Measurements from ENCODE around the gene YIF1A. TPM values are rescaled to one million over a fixed set of nuclear protein-coding genes. Genes with fewer than 3 reads are reported as not detected.
A peak's percentile ranks its signal among the peaks of the same experiment; 100 is the strongest.

YIF1A gene
- total RNA-seq, 2 experiments from 2014 or later = 57.4 to 64.0 TPM

DNA sequence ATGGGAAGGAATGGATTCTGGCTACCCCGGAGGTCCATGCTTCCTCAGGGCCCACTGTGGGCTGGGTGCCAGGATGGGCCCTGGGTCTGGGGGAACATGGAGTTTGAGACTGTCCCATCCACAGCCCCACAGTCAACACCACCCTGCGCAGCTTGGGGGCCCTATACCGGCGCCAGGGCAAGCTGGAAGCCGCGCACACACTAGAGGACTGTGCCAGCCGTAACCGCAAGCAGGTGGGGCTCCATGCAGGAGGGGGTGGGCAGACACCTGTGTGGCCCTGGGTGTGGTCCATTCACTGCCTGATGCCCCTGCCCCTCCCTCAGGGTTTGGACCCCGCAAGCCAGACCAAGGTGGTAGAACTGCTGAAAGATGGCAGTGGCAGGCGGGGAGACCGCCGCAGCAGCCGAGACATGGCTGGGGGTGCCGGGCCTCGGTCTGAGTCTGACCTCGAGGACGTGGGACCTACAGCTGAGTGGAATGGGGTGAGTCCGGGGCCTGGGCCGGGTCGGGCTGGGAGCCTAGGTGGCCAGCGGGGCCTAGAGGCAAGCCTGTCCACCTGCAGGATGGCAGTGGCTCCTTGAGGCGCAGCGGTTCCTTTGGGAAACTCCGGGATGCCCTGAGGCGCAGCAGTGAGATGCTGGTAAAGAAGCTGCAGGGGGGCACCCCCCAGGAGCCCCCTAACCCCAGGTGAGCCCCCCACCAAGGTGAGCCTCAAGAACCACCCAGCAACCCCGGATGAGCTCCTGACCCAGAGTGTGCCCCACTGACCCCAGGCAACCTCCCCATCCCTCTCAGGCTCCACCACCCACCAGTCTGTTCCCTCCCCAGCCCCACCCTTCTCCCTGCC, 23.2 kb downstream of the YIF1A start:
- ATAC-seq (no peak), DNase-seq (no peak)
- intact Hi-C loops (cut with micrococcal nuclease) = no loop called here
- POLR2A ChIA-PET = interaction anchor here (0.7 to 1.1 kb wide), 4 partner anchors 7 to 22 kb away, joined by 3 to 4 read pairs (median 4); no protein-coding TSS in a partner anchor
- no peaks in the 10 kb centered on the region for H3K27me3 Mint-ChIP-seq
- no peak overlapping the region for H3K27ac Mint-ChIP-seq
- H3K9me3 Mint-ChIP-seq = no peaks in the 10 kb centered on the region
- TF ChIP-seq, protein P1, sequence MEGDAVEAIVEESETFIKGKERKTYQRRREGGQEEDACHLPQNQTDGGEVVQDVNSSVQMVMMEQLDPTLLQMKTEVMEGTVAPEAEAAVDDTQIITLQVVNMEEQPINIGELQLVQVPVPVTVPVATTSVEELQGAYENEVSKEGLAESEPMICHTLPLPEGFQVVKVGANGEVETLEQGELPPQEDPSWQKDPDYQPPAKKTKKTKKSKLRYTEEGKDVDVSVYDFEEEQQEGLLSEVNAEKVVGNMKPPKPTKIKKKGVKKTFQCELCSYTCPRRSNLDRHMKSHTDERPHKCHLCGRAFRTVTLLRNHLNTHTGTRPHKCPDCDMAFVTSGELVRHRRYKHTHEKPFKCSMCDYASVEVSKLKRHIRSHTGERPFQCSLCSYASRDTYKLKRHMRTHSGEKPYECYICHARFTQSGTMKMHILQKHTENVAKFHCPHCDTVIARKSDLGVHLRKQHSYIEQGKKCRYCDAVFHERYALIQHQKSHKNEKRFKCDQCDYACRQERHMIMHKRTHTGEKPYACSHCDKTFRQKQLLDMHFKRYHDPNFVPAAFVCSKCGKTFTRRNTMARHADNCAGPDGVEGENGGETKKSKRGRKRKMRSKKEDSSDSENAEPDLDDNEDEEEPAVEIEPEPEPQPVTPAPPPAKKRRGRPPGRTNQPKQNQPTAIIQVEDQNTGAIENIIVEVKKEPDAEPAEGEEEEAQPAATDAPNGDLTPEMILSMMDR (IDR thresholded peaks at IDR 0.05) = no peak
- peaks cover 30% of the 10 kb centered on the region for H3K36me3 Mint-ChIP-seq (ENCODE audit: low read depth)
- peaks cover 18% of the 10 kb centered on the region for H3K4me1 Mint-ChIP-seq (ENCODE audit: low read depth)
- H3K4me3 Mint-ChIP-seq = no peak overlapping the region
- CTCF ChIA-PET = interaction anchor here (0.7 to 1.6 kb wide), 7 partner anchors 7 to 65 kb away, joined by 3 to 5 read pairs (median 3); no protein-coding TSS in a partner anchor

DNA sequence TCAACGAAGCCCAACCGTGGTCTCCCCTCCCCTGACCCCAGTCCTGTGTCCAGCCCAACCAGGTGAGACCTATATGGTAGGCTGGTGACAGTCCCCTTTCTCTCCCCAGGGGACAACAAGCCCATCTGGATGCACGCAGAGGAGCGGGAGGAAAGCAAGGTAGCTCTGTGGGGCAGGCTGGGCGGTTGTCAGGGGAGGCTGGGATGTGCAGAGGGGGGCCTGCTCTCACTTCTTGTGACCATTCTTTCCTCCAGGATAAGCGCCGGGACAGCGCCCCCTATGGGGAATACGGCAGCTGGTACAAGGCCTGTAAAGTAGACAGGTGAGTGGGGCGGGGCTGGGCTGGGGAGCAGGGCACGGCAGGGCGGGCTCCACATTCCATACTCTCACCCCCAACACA, 24.0 kb downstream of the YIF1A start:
- no peaks in the 10 kb centered on the region for H3K27me3 Mint-ChIP-seq
- intact Hi-C loops (cut with micrococcal nuclease) = no loop called here
- POLR2A ChIA-PET = interaction anchor here (1.1 kb wide), 1 partner anchor 18 kb away, joined by 4 read pairs; no protein-coding TSS in a partner anchor
- H3K36me3 Mint-ChIP-seq (ENCODE audit: low read depth) = peaks cover 31% of the 10 kb centered on the region
- no peak for ATAC-seq
- H3K9me3 Mint-ChIP-seq = no peaks in the 10 kb centered on the region
- TF ChIP-seq, protein P1 (IDR thresholded peaks at IDR 0.05) = peak; percentile 69
- H3K4me3 Mint-ChIP-seq = no peak overlapping the region
- no peak overlapping the region for H3K27ac Mint-ChIP-seq
- H3K4me1 Mint-ChIP-seq (ENCODE audit: low read depth) = peaks cover 14% of the 10 kb centered on the region
- CTCF ChIA-PET = interaction anchor here (0.7 to 1.6 kb wide), 6 partner anchors 21 to 66 kb away, joined by 3 to 5 read pairs (median 4); no protein-coding TSS in a partner anchor
- DNase-seq = peak; percentile 68

DNA sequence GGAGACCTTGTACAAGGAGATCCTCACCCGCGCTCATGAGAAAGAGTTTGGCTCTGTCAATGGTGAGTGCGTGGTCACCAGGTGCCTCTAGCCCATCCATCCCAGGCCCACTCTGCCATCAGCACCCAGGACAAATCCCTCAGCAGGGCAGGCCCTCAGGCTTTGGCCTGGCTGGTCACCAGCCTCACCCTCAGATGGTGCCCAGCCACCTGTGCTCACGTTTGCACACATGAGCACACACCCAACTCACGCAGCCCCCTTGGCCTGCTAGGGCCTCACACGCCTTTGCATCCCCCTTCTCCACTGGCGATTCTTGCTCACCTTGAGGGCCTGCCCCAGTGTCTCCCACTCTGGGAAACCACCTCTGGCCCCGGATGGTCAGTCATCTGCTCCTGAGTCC, 24.6 kb downstream of the YIF1A start:
- no peaks in the 10 kb centered on the region for H3K9me3 Mint-ChIP-seq
- H3K27me3 Mint-ChIP-seq = no peaks in the 10 kb centered on the region
- TF ChIP-seq, protein P1 (IDR thresholded peaks at IDR 0.05) = no peak
- ATAC-seq = no peak
- H3K36me3 Mint-ChIP-seq (ENCODE audit: low read depth) = peaks cover 34% of the 10 kb centered on the region
- H3K27ac Mint-ChIP-seq = no peak overlapping the region
- POLR2A ChIA-PET = interaction anchor here (1.3 kb wide), 1 partner anchor 42 kb away, joined by 3 read pairs; no protein-coding TSS in a partner anchor
- H3K4me3 Mint-ChIP-seq = no peak overlapping the region
- H3K4me1 Mint-ChIP-seq (ENCODE audit: low read depth) = peaks cover 13% of the 10 kb centered on the region
- CTCF ChIA-PET = interaction anchor here (0.8 to 1.6 kb wide), 5 partner anchors 9 to 66 kb away, joined by 3 to 4 read pairs (median 3); no protein-coding TSS in a partner anchor
- intact Hi-C loops (cut with micrococcal nuclease) = no loop called here
- DNase-seq = no peak

DNA sequence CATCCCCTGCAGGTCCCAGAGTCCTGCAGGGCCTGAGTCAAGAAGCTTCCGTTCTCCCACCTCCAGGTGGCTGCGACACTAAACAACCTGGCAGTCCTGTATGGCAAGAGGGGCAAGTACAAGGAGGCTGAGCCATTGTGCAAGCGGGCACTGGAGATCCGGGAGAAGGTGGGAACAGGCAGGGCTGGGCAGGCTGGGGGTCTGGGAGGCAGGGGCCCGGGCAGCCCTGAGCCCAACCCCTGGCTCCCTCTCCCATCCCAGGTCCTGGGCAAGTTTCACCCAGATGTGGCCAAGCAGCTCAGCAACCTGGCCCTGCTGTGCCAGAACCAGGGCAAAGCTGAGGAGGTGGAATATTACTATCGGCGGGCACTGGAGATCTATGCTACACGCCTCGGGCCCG, 25.2 kb downstream of the YIF1A start:
- TF ChIP-seq, protein P1 (IDR thresholded peaks at IDR 0.05) = no peak
- Mint-ChIP-seq H3K27me3 (no peaks in the 10 kb centered on the region), H3K4me1 (ENCODE audit: low read depth) (peaks cover 17% of the 10 kb centered on the region), H3K27ac (no peak overlapping the region), H3K4me3 (no peak overlapping the region), H3K9me3 (no peaks in the 10 kb centered on the region), H3K36me3 (ENCODE audit: low read depth) (peaks cover 36% of the 10 kb centered on the region)
- intact Hi-C loops (cut with micrococcal nuclease) = no loop called here
- CTCF ChIA-PET = interaction anchor here (0.6 to 1.6 kb wide), 5 partner anchors 8 to 271 kb away, joined by 3 to 4 read pairs (median 3); no protein-coding TSS in a partner anchor
- ATAC-seq (no peak), DNase-seq (no peak)
- POLR2A ChIA-PET = interaction anchor here (0.6 to 1.3 kb wide), 2 partner anchors 10 to 41 kb away, joined by 3 read pairs; no protein-coding TSS in a partner anchor

Data from activated CD8-positive, alpha-beta T cell treated with anti-CD3 and anti-CD28 coated beads for 36 hours (primary cell).